T-helper 1 cell treated with Interleukin-12 subunit alpha and Interleukin-12 subunit beta and Interleukin-4 antibody, amounts not matched to agents 30 ng/mL and 1 ng/mL, for 36 hours (primary cell): Measurements from ENCODE around the gene MRC1. TPM values are rescaled to one million over a fixed set of nuclear protein-coding genes. Genes with fewer than 3 reads are reported as not detected.

Experiments used
- total RNA-seq: library from RNA; stranded (reverse); gene quantifications from 2 replicates; pipeline ENCODE4 v1.2.3, GENCODE V29; 2022

The MRC1 gene
- total RNA-seq, 1 donor from 2014 or later, result not detected

Other genes with a start within 250 kb of the MRC1 start
- gene HACD1, start 192.0 kb upstream of the MRC1 start, total RNA-seq, result 0.27 TPM in 1 of 2 replicates, not detected in the other
- gene STAM, start 165.2 kb upstream of the MRC1 start, total RNA-seq, result 25.0 and 29.5 TPM in 2 replicates
- gene TMEM236, start 57.1 kb upstream of the MRC1 start, total RNA-seq, result 0.02 and 0.07 TPM in 2 replicates
- gene SLC39A12, start 142.6 kb downstream of the MRC1 start, total RNA-seq, result not detected in 2 replicates